ENCODE measurements around the gene HS6ST3.

DNA sequence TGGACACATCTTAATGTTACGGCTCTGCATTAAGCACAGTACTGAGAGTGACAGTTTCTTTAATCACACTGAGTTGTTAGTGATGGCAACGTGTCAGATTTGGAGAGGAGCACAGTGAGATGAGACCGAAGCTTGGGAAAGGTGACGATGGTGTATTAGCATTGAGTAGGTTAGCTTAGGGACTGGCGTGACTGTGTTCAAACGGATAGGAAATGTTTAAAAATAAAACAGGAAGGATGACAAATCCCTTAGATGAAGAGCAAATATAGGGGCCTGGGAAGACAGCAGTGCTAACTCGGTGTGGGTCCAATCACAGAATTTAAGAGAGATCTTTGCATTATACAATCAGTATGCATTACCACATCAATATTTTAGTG, 384.3 kb downstream of the HS6ST3 start:
- TF ChIP-seq CTCF (IDR thresholded peaks at IDR 0.05; ENCODE audit: low read depth, low read length, poor library complexity, severe bottlenecking): no peak
- no peak for TF ChIP-seq EZH2phosphoT487 (IDR thresholded peaks at IDR 0.05; ENCODE audit: borderline replicate concordance, low read length)

All from DOHH2 (cell line).